Activated CD4-positive, alpha-beta memory T cell treated with anti-CD3 and anti-CD28 coated beads for 36 hours (primary cell): ENCODE results near the gene WNT3A. TPM values are rescaled to one million over a fixed set of nuclear protein-coding genes. Genes with fewer than 3 reads are reported as not detected.
A peak's percentile ranks its signal among the peaks of the same experiment; 100 is the strongest.

Experiments
- CTCF ChIA-PET: fragments of 350-600 bp; sonication (Branson Sonifier 250); formaldehyde crosslinking; loops from one replicate; lab custom pipeline; 2021; ENCODE audit warnings: antibody characterized with exemption, inconsistent platforms; lab: Charles Lee
- POLR2A ChIA-PET: fragments of 350-600 bp; sonication (Branson Sonifier 250); formaldehyde crosslinking; loops from one replicate; lab custom pipeline; 2021; ENCODE audit warnings: antibody characterized with exemption; lab: Charles Lee
- DNase-seq: peaks from one replicate; pipeline ENCODE4 v3.0.0-alpha.2; 2020
- H3K27ac Mint-ChIP-seq: one replicate; pipeline ENCODE4 v1.8.0; 2021; ENCODE audit warnings: mixed read lengths
- H3K27me3 Mint-ChIP-seq: one replicate; pipeline ENCODE4 v1.8.0; 2021; ENCODE audit warnings: mixed read lengths
- H3K36me3 Mint-ChIP-seq: one replicate; pipeline ENCODE4 v1.8.0; 2021; ENCODE audit warnings: mixed read lengths
- H3K4me1 Mint-ChIP-seq: one replicate; pipeline ENCODE4 v1.8.0; 2021; ENCODE audit warnings: low read depth, mixed read lengths
- H3K4me3 Mint-ChIP-seq: one replicate; pipeline ENCODE4 v1.8.0; 2021; ENCODE audit warnings: mild to moderate bottlenecking, mixed read lengths
- H3K9me3 Mint-ChIP-seq: one replicate; pipeline ENCODE4 v1.8.0; 2021; ENCODE audit warnings: mixed read lengths
- intact Hi-C: fragments of 100-400 bp; cut with micrococcal nuclease; formaldehyde crosslinking; loops from one replicate; pipeline ENCODE4 v1.15.1; 2023
- total RNA-seq, 2 experiments: library from RNA; stranded (reverse); gene quantifications; one replicate each; pipeline ENCODE4 v1.2.3, GENCODE V29; 2021

WNT3A gene
- total RNA-seq, 2 experiments from 2014 or later, result not detected

DNA sequence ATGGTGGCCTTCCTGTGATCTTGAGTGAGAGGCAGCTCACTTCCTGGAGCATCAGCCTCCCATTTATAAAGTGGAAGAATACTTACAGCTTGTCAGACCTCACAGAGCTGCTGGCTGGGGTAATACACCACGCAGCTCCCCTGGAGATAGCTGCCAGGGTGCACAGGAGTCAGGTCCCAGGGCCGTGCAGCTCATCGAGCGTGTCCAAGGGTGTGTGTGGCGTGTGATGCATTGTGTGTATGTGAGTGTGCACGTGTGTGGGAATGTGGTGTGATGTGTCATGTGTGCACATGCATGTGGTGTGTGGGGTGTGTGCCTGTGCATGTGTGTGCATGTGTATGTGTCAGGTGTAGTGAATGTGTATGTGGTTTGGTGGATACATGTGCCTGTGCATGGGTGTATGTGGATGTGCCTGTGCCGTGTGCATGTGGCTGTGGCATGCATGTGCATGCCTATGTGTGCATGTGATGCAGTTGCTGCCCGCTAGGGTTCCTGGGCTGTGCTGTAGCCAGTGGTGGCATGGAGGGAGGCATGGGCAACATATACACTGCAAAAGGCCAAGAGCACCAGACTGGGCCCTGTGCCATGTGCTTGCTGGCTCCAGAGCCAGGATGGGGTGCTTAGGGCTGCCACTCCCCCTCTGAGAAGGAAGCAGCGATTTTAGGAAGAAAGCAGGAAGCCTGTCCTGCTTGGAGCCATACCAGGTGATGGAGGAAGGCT lies 24.6 kb downstream of the WNT3A start:
- Mint-ChIP-seq H3K27ac (no peak overlapping the region), H3K4me1 (no peaks in the 10 kb centered on the region), H3K27me3 (peaks cover 19% of the 10 kb centered on the region), H3K4me3 (no peak overlapping the region), H3K9me3 (peaks cover 2% of the 10 kb centered on the region), H3K36me3 (no peaks in the 10 kb centered on the region)
- CTCF ChIA-PET, result no interaction called here
- POLR2A ChIA-PET, result no interaction called here
- no peak for DNase-seq
- intact Hi-C loops, result no loop called here

DNA sequence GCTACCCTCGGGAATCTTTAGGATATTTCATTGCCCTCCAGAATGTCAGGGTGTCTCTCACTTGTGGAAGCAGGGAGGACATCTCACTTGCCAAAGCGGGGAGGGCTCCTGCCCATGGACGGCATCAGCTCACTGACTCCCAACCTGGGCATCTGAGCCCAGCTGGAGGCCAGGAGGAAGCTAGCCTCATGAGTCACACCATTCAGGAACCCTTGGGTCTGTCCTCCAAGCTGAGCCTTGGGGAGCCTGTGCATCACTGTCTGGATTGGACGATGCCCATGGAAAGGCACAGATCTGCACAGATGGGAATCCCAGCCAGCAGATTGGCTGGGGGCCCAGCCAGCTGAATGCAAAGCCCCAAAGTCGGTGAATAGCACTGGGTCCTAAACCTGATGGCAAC lies 25.2 kb downstream of the WNT3A start:
- CTCF ChIA-PET, result no interaction called here
- DNase-seq, result no peak
- H3K36me3 Mint-ChIP-seq, result no peaks in the 10 kb centered on the region
- no peaks in the 10 kb centered on the region for H3K4me1 Mint-ChIP-seq
- POLR2A ChIA-PET, result no interaction called here
- H3K27ac Mint-ChIP-seq, result no peak overlapping the region
- no peak overlapping the region for H3K4me3 Mint-ChIP-seq
- peaks cover 2% of the 10 kb centered on the region for H3K9me3 Mint-ChIP-seq
- H3K27me3 Mint-ChIP-seq, result peaks cover 23% of the 10 kb centered on the region
- intact Hi-C loops, result no loop called here

DNA sequence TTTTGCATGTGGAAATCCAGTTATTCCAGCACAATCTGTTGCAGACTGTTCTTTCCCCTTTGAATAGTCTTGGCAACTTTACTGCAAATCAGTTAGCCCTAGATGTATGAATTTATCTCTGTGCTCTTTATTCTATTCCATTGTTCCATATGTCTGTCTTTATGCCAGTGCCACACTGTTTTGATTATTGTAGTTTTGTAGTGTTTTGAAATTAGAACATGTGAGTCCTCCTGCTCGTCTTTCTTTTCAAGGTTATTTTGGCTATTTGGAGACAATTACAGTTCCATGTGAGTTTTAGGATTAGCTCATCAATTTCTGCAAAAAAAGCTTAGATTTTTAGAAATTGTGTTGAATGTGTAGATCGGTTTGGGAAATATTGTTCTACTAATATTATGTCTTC lies 26.6 kb downstream of the WNT3A start:
- H3K36me3 Mint-ChIP-seq, result no peaks in the 10 kb centered on the region
- H3K9me3 Mint-ChIP-seq, result peaks cover 2% of the 10 kb centered on the region
- no peak for DNase-seq
- ChIA-PET POLR2A (no interaction called here), CTCF (no interaction called here)
- peaks cover 26% of the 10 kb centered on the region for H3K27me3 Mint-ChIP-seq
- no peak overlapping the region for H3K27ac Mint-ChIP-seq
- H3K4me3 Mint-ChIP-seq, result no peak overlapping the region
- H3K4me1 Mint-ChIP-seq, result peaks cover 2% of the 10 kb centered on the region
- intact Hi-C loops, result no loop called here

DNA sequence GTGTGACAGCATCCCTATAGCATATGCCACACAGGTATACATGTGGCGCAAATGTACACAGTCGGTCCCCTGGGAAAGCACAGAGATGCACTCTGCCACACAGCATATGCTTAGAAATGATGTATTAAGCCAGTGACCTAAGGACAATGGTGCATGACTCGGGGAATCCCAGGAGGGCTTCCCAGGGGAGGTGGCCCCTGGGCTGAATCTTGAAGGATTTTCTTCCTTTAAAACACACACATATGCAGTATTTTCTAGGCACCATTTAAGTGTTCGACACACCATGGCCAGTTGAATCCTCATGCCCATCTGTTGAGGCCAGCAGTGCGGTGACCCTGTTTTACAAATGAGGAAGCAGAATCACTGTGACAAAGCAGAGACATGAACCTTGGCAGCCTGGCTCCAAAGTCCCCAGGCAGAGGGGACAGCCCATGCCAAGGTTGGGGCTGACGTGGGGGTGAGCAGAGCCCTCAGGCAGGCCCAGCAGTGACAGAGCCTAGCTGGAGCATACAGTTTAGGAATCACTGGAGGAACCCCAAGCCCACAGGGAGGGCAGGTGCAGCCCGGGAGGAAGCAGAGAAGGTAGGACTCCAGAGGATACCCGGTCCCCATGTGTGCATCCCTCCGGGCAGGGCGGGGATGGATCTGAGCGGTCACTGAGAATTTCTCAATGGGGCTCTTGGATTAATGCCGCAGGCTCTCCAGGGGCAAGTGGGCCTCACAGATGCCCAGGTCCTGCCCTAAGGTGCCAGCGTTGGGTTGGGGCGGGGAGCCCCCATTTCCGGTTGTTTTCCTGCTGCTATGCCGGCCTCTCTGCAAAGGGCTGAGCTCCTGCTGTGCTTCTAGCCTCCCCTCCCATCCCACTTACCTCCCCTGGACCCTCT lies 28.4 kb downstream of the WNT3A start:
- no peaks in the 10 kb centered on the region for H3K36me3 Mint-ChIP-seq
- H3K4me3 Mint-ChIP-seq, result no peak overlapping the region
- no peak for DNase-seq
- peaks cover 2% of the 10 kb centered on the region for H3K9me3 Mint-ChIP-seq
- H3K27me3 Mint-ChIP-seq, result peaks cover 34% of the 10 kb centered on the region
- ChIA-PET CTCF (no interaction called here), POLR2A (no interaction called here)
- intact Hi-C loops, result no loop called here
- H3K4me1 Mint-ChIP-seq, result peaks cover 2% of the 10 kb centered on the region
- H3K27ac Mint-ChIP-seq, result no peak overlapping the region

DNA sequence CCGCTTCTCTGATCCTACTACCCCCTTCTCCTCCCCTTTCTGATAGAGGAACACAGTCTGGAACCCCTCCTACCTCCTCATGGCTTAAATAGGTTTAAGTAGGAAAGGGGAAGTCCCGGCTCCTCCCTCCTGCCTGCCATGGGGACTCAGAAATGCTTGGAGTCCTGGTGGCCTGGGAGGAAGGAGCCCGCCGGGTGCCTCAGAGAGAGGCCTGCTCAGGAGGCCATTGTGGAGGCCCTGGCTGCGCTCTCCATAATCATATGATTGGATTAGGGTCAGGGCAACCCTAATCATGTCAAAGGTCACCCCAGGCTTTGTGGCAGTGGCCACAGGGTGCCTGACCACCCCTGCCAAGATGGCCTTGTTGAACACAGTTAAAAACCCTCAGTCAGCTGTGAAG lies 29.0 kb downstream of the WNT3A start:
- Mint-ChIP-seq H3K27ac (no peak overlapping the region), H3K27me3 (peaks cover 35% of the 10 kb centered on the region)
- CTCF ChIA-PET, result no interaction called here

DNA sequence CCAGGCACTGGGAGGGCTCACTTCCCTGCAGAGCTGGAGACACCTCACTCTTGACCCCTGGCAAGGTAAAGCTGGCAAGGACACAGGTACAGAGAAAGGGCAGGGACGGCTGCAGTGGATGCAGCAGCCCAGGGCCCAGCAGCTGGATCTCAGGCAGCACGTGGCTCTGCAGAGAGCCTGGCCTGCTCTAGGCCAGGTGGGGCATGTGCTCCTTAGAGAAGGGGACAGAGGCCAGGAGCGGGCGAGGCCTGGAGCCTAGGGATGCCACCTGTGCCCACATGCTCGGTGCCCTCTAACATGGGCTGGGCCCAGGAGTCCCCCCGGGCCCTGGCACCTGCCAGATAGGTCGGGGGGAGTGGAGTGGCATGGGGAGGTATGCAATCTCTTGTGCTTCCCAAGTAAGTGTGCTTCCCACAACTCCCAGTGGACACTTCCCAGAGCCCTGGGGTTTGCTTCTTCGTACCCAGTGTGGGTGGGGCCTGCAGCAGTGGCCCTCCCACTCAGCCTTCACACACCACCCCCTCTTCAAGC lies 30.0 kb downstream of the WNT3A start:
- ChIA-PET POLR2A (no interaction called here), CTCF (no interaction called here)
- H3K27me3 Mint-ChIP-seq, result peaks cover 26% of the 10 kb centered on the region
- peaks cover 2% of the 10 kb centered on the region for H3K9me3 Mint-ChIP-seq
- no peak for DNase-seq
- H3K4me3 Mint-ChIP-seq, result no peak overlapping the region
- peaks cover 2% of the 10 kb centered on the region for H3K4me1 Mint-ChIP-seq
- no peaks in the 10 kb centered on the region for H3K36me3 Mint-ChIP-seq
- no peak overlapping the region for H3K27ac Mint-ChIP-seq
- intact Hi-C loops, result no loop called here

More for the DNA sequence above, 29.0 kb downstream of the WNT3A start:
- POLR2A ChIA-PET, result no interaction called here
- H3K9me3 Mint-ChIP-seq, result peaks cover 2% of the 10 kb centered on the region
- intact Hi-C loops, result no loop called here
- no peak overlapping the region for H3K4me3 Mint-ChIP-seq
- no peak for DNase-seq
- H3K36me3 Mint-ChIP-seq, result no peaks in the 10 kb centered on the region
- H3K4me1 Mint-ChIP-seq, result peaks cover 2% of the 10 kb centered on the region

DNA sequence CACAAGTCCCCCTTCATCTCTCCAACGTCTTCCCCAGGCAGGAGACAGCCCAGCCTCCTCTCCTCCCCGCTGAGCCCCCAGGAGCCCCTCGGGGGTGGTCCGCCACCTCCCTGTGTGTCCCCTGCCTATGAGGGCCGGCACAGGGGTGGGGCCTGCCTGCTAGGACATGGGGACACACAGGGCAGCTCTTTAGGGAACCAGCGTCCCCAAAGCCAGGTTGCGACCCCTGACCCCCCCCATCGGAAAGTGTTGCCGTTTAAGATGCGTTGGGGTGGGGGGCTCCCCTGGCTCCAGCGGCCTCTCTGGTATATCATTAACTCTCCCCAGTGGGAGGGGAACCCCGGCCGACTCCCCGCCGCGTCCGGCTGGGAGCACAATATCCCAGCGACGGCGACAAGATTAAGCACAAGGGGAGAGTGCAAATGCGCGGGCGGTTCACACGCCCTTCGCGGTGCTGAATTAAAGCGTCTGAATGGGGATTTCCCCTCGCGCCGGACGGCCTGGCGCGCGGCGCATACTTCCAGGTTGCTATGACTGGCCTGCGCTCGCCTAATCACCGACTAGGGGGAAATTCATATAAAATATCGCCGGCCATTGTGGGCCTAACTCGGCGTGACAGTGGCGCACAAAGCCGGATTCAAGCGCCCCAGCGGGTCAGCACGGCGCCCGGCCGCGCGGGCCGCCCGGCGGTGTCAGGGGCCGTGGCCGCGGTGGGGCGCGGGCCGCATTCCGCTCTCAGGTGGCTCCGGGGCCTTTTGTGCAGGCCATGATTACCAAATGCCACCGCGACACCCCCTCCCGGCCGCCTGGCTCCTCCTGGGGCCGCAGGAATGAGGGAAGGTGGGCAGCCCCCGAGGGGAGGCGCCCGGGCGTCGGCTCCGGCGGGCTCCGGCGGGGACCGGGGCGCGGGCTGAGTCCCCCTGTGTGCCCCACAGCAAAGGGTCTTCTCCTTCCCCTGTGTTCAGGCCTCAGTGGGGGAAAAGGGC lies 30.9 kb downstream of the WNT3A start:
- peaks cover 2% of the 10 kb centered on the region for H3K9me3 Mint-ChIP-seq
- H3K27ac Mint-ChIP-seq, result no peak overlapping the region
- H3K36me3 Mint-ChIP-seq, result no peaks in the 10 kb centered on the region
- H3K4me3 Mint-ChIP-seq, result no peak overlapping the region
- peaks cover 2% of the 10 kb centered on the region for H3K4me1 Mint-ChIP-seq
- ChIA-PET POLR2A (no interaction called here), CTCF (no interaction called here)
- peak; percentile 70 for DNase-seq
- intact Hi-C loops, result no loop called here
- H3K27me3 Mint-ChIP-seq, result peaks cover 25% of the 10 kb centered on the region

DNA sequence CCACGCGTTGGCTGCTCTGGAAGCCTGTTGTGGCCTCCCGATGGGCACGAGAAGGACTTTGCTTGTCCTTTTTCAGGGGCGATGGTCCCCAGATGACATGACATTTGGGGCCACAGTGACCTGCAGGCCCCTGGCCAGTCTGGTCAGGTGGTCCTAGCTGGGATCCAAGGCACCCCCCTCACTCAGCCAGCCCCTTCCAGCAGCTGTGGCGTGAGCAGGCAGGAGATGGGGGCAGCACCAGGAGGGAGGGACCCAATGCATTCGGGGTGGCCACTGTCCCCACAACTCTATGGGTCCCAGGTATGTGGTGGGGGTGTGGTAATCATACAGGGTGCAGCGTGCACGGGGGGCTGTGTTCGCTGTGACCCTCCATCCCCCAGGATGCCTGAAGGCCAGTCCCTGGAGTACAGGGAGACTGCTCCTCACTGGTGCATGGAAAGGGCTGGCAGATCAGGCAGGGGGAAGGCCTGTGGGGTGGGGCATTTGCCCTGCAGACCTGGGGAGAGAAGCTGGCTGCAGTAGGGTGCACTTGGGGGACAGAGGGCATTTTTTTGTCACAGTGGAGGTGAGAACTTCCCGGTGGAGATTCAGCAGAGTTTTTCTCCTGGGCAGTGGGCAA lies 31.7 kb downstream of the WNT3A start:
- Mint-ChIP-seq H3K9me3 (peaks cover under 1% of the 10 kb centered on the region), H3K4me1 (peaks cover 2% of the 10 kb centered on the region), H3K4me3 (no peak overlapping the region), H3K36me3 (no peaks in the 10 kb centered on the region), H3K27ac (no peak overlapping the region), H3K27me3 (peaks cover 22% of the 10 kb centered on the region)
- ChIA-PET CTCF (no interaction called here), POLR2A (no interaction called here)
- DNase-seq, result no peak
- intact Hi-C loops, result no loop called here

DNA sequence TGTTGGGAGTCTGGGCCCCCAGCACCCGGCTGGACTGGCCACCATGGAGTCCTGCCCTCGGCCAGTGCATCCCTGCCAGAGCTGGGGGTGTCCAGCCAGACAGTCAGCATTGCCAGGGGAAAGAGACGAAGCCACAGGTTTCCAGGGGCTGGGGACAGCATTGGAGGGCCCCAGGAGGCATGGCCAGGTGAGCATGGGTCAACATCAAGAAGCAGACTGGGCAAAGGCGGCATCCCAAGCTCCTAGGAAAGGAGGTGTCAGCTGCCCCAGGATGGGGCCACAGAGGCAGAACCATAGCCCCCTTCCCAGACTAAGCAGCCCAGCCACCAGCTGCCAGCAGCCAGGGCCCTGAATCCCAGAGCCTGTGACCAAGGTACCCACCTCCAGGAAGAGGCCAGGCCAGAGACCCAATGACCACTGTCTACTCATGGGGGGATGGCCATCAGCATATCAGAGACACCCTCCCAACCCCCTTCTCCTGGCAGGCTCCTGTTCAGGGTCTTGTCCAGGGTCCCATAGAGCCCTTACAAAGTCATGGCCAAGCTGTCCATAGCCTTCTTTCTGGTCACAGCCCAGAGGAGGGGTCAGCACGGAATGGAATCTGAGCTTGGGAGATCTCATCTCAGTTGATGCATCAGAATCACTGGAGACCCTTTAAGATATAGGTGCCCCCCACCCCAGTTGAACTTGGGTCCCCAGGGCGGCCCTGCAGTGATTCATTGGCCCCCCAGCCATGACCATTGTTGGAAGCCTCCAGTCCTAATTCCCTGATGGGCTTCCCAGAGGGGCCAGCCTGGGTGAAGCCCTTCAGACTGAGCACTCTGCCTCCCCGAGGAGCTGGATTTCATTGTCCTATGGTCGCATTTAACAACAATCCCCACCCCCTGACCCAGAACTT lies 32.5 kb downstream of the WNT3A start:
- H3K36me3 Mint-ChIP-seq, result no peaks in the 10 kb centered on the region
- ChIA-PET CTCF (no interaction called here), POLR2A (no interaction called here)
- H3K4me1 Mint-ChIP-seq, result peaks cover 2% of the 10 kb centered on the region
- no peak for DNase-seq
- H3K27me3 Mint-ChIP-seq, result peaks cover 20% of the 10 kb centered on the region
- no peaks in the 10 kb centered on the region for H3K9me3 Mint-ChIP-seq
- no peak overlapping the region for H3K4me3 Mint-ChIP-seq
- intact Hi-C loops, result no loop called here
- no peak overlapping the region for H3K27ac Mint-ChIP-seq

DNA sequence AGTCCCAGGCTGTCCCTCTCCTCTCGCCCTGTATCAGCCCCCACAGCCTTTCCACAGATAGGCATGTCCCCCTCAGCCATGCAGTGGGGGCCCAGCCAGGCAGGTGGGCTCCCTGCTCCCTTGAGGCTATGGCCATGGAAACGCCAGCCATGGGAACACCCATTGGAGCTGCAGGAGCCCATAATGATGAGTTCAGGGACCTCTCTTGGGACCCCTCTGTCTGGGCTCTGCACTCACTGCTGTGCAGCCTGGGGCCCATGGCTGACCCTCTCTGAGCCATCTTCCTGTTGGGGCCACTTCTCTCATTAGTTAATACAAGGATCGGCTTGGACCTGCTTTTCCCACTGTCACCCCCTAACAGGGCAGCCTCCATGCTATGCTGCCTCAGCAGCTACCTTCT lies 33.2 kb downstream of the WNT3A start:
- H3K9me3 Mint-ChIP-seq, result no peaks in the 10 kb centered on the region
- no peak overlapping the region for H3K27ac Mint-ChIP-seq
- H3K4me3 Mint-ChIP-seq, result no peak overlapping the region
- intact Hi-C loops, result no loop called here
- ChIA-PET CTCF (no interaction called here), POLR2A (no interaction called here)
- no peak for DNase-seq
- H3K4me1 Mint-ChIP-seq, result peaks cover 2% of the 10 kb centered on the region
- H3K36me3 Mint-ChIP-seq, result no peaks in the 10 kb centered on the region
- peaks cover 18% of the 10 kb centered on the region for H3K27me3 Mint-ChIP-seq

DNA sequence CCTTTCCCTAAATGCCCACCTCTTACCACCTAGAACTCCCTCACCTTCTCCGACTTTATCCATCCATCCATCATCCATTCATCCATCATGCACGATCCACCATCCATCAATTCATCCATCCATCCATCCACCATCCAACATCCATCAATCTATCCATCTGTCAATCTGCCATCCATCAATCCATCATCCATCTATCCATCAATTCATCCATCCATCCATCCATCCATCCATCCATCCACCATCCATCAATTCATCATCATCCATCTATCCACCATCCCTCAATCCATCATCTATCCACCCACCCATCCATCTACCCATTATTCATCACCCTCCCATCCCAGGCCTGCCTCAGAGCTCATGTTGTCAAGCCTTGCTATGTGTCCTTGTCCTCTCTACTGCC lies 34.5 kb downstream of the WNT3A start:
- no peak overlapping the region for H3K27ac Mint-ChIP-seq
- peaks cover 18% of the 10 kb centered on the region for H3K27me3 Mint-ChIP-seq
- H3K4me3 Mint-ChIP-seq, result no peak overlapping the region
- intact Hi-C loops, result no loop called here
- H3K9me3 Mint-ChIP-seq, result no peaks in the 10 kb centered on the region
- DNase-seq, result no peak
- ChIA-PET CTCF (no interaction called here), POLR2A (no interaction called here)
- no peaks in the 10 kb centered on the region for H3K36me3 Mint-ChIP-seq
- peaks cover 2% of the 10 kb centered on the region for H3K4me1 Mint-ChIP-seq
